HG03378 (cell line): ENCODE measurements around the gene ZNF318.
"Not testable (repeated sequence)": the region's sequence is repeated elsewhere in the genome, so short reads cannot be mapped to it uniquely, and the experiment has no call there.

ENCODE experiments used
- ATAC-seq: cut with Tn5 transposase; IDR thresholded peaks from one replicate; pipeline ENCODE4 v1.9.1; 2021; ENCODE audit warnings: mild to moderate bottlenecking, moderate library complexity; ENCODE audit not compliant: unreplicated experiment

Gene ZNF318

GRCh38 chr6:43386492-43386891 lies 17.0 kb upstream of the ZNF318 start:
- ATAC-seq = no peak

- ATAC-seq = no peak
Measured at GRCh38 chr6:43383021-43383667, 13.7 kb upstream of the ZNF318 start.

- not testable (repeated sequence) for ATAC-seq
Measured at GRCh38 chr6:43380858-43381257, 11.4 kb upstream of the ZNF318 start.

GRCh38 chr6:43378631-43379030 lies 9.2 kb upstream of the ZNF318 start:
- no peak for ATAC-seq

GRCh38 chr6:43377710-43378229 lies 8.3 kb upstream of the ZNF318 start:
- no peak for ATAC-seq

GRCh38 chr6:43376551-43376981 lies 7.1 kb upstream of the ZNF318 start:
- no peak for ATAC-seq

- no peak for ATAC-seq
Measured at GRCh38 chr6:43375693-43376092, 6.2 kb upstream of the ZNF318 start.

GRCh38 chr6:43373252-43373875 lies 3.9 kb upstream of the ZNF318 start:
- no peak for ATAC-seq

- ATAC-seq = peak; percentile 12
Measured at GRCh38 chr6:43370003-43370580, 645 bp upstream of the ZNF318 start.

- no peak for ATAC-seq
Measured at GRCh38 chr6:43368259-43369160, 937 bp downstream of the ZNF318 start.

- no peak for ATAC-seq
Measured at GRCh38 chr6:43367245-43367984, 2.0 kb downstream of the ZNF318 start.

GRCh38 chr6:43361269-43361668 lies 8.2 kb downstream of the ZNF318 start:
- ATAC-seq = no peak

GRCh38 chr6:43359831-43360230 lies 9.6 kb downstream of the ZNF318 start:
- no peak for ATAC-seq

- no peak for ATAC-seq
Measured at GRCh38 chr6:43359381-43359780, 10.1 kb downstream of the ZNF318 start.

- ATAC-seq = no peak
Measured at GRCh38 chr6:43355862-43356590, 13.4 kb downstream of the ZNF318 start.

GRCh38 chr6:43351951-43352350 lies 17.5 kb downstream of the ZNF318 start:
- ATAC-seq = not testable (repeated sequence)

- no peak for ATAC-seq
Measured at GRCh38 chr6:43347444-43347843, 22.0 kb downstream of the ZNF318 start.

- no peak for ATAC-seq
Measured at GRCh38 chr6:43347021-43347420, 22.4 kb downstream of the ZNF318 start.

- not testable (repeated sequence) for ATAC-seq
Measured at GRCh38 chr6:43346243-43346642, 23.2 kb downstream of the ZNF318 start.

- peak; percentile 69 for ATAC-seq
Measured at GRCh38 chr6:43339168-43339567, 30.3 kb downstream of the ZNF318 start.
